Measurements from ENCODE around the gene PRCC.

DNA sequence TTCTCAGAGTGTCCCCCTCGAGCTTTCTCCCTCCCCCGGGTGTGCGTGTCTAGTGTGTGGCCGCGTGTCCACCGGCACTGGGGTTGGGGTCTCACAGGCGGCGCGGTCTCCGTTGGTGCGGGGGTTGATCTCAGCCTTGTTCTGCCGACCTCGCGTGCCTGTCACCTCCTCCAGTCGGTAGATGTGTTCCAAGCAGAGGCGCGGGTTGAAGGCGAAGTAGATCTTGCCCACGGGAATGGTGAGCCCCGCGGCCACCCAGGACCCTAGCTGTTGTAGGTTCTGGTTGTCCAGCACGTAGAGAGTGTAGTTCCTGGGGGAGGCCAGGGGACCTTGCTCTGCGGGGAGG is 81.8 kb downstream of the PRCC start:
- TF ChIP-seq, protein P1, sequence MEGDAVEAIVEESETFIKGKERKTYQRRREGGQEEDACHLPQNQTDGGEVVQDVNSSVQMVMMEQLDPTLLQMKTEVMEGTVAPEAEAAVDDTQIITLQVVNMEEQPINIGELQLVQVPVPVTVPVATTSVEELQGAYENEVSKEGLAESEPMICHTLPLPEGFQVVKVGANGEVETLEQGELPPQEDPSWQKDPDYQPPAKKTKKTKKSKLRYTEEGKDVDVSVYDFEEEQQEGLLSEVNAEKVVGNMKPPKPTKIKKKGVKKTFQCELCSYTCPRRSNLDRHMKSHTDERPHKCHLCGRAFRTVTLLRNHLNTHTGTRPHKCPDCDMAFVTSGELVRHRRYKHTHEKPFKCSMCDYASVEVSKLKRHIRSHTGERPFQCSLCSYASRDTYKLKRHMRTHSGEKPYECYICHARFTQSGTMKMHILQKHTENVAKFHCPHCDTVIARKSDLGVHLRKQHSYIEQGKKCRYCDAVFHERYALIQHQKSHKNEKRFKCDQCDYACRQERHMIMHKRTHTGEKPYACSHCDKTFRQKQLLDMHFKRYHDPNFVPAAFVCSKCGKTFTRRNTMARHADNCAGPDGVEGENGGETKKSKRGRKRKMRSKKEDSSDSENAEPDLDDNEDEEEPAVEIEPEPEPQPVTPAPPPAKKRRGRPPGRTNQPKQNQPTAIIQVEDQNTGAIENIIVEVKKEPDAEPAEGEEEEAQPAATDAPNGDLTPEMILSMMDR (IDR thresholded peaks at IDR 0.05; ENCODE audit: low read length), result no peak
- TF ChIP-seq EZH2 (IDR thresholded peaks at IDR 0.05; ENCODE audit: borderline replicate concordance, low read length), result no peak
